Measurements from ENCODE around the gene FLNB.

The FLNB gene

DNA sequence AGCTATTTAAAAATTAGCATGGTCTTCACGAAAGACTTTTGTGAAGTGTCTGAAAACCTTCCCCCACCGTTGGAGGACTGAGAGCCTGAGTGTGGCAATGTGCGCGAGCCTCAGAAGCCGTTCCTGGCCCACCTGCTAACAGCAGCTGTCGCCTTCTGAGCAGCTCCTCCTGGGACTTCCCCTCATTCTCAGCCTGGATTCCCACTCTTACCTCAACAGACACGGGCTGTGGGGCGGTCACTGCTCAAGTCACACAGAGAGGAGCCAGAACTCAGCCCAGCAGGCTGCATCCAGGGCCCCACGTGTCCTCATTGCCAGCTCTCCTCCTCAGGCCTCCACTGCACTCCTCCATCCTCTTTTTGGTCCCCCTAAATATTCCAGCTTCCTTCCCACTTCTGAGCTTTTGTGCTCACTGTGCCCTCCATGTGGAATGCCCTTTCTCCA, 194.7 kb downstream of the FLNB start:
- Mint-ChIP-seq H3K4me3 (no peak overlapping the region), H3K27ac (ENCODE audit: low read depth) (no peak overlapping the region), H3K9me3 (no peaks in the 10 kb centered on the region), H3K36me3 (ENCODE audit: insufficient read depth) (no peaks in the 10 kb centered on the region), H3K27me3 (peaks cover 22% of the 10 kb centered on the region), H3K4me1 (no peaks in the 10 kb centered on the region)
- ATAC-seq (replicated peaks; ENCODE audit: extremely low read depth, poor library complexity, severe bottlenecking) (no peak), DNase-seq (ENCODE audit: low spot score in 2 of 2) (no peak)

DNA sequence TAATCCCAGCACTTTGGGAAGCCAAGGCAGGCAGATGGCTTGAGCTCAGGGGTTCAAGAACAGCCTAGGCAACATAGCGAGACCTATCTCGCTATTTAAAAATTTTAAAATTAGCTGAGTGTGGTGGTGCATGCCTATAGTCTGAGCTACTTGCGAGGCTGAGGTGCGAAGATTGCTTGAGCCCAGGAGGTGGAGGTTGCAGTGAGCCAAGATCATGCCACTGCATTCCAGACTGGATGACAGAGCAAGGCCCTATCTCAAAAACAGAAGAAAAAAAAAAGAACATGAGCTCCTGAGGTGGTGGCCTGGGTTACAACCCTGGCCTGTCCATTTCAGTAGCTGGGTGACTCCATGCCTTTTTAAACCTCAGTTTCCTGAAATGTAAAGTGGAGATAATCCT, 195.3 kb downstream of the FLNB start:
- Mint-ChIP-seq H3K27ac (ENCODE audit: low read depth) (no peak overlapping the region), H3K4me1 (no peaks in the 10 kb centered on the region), H3K9me3 (no peaks in the 10 kb centered on the region), H3K36me3 (ENCODE audit: insufficient read depth) (no peaks in the 10 kb centered on the region), H3K4me3 (no peak overlapping the region), H3K27me3 (peaks cover 26% of the 10 kb centered on the region)
- DNase-seq (ENCODE audit: low spot score in 2 of 2) (no peak), ATAC-seq (replicated peaks; ENCODE audit: extremely low read depth, poor library complexity, severe bottlenecking) (no peak)

DNA sequence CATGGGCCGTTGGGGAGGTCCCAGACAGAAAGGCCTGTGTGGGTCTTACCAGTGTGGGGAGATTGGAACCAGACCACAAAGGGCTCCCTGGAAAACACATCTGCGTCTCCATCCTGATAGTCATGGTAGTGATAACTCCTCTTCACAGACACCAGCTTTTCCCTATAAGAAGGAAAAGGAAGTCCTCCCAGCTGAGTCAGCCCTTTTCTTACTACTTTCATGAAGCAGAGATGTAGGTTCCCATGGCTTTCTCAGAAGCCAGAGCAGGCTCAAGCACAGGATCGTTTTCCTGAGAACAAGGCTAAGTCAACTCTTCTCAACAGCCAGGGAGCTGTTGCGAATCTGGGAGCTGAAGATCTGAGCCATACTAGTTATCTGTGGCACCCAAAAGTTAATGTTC, 196.5 kb downstream of the FLNB start:
- H3K4me3 Mint-ChIP-seq: no peak overlapping the region
- H3K27ac Mint-ChIP-seq (ENCODE audit: low read depth): no peak overlapping the region
- peaks cover 37% of the 10 kb centered on the region for H3K27me3 Mint-ChIP-seq
- H3K36me3 Mint-ChIP-seq (ENCODE audit: insufficient read depth): no peaks in the 10 kb centered on the region
- DNase-seq (ENCODE audit: low spot score in 2 of 2) (no peak), ATAC-seq (replicated peaks; ENCODE audit: extremely low read depth, poor library complexity, severe bottlenecking) (no peak)
- no peaks in the 10 kb centered on the region for H3K4me1 Mint-ChIP-seq
- H3K9me3 Mint-ChIP-seq: no peaks in the 10 kb centered on the region

DNA sequence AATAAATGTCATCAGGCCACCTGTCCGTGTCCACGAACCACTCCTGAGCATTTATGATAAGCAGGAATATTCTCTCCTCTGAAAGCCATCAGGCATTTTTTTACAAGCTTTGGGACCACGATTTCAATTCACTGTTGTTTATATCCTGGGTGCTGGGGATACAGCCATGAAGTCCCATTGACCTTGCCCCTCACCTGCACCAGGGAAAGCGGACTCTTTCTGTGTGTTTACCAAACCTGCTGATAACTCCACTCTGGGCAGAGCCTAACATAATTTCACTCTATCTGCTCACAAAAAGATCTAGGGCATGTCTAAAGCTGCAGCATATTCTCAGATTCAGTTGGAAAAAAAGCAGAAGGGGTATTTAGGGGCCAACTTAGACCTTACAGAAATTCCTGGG, 197.8 kb downstream of the FLNB start:
- H3K27me3 Mint-ChIP-seq: peaks cover 38% of the 10 kb centered on the region
- no peaks in the 10 kb centered on the region for H3K36me3 Mint-ChIP-seq (ENCODE audit: insufficient read depth)
- H3K27ac Mint-ChIP-seq (ENCODE audit: low read depth): no peak overlapping the region

DNA sequence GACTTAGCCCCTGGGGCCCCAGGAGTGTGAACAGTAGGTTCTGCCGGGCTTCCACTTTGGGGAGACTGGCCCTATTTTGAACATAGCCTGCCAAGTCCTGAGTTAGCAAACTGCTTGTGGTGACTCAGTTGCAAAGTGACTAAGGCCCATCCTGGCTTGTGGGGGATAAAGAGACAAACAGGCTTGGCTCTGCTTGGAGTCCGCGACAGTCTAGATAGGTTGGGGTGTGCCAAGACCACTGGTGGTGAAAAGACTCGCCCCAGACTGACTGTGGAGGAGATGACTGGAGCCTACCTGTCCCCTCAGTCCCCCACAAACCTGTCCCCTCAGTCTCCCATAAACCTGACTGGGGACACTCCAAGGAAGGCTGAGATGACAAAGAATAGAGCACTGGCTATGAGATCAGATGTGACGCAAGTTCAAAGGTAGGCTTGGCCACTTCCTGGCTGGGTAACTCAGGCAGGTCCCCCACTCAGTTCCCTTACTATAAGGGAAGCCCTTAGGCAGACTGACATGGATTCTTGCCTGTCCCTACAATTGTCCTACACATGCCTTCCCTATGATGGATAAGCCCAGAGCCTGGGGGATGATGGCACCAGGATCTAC, 198.3 kb downstream of the FLNB start:
- H3K27ac Mint-ChIP-seq (ENCODE audit: low read depth): no peak overlapping the region

More for the DNA sequence above, 197.8 kb downstream of the FLNB start:
- no peaks in the 10 kb centered on the region for H3K4me1 Mint-ChIP-seq
- ATAC-seq (replicated peaks; ENCODE audit: extremely low read depth, poor library complexity, severe bottlenecking) (no peak), DNase-seq (ENCODE audit: low spot score in 2 of 2) (no peak)
- H3K4me3 Mint-ChIP-seq: no peak overlapping the region
- H3K9me3 Mint-ChIP-seq: no peaks in the 10 kb centered on the region

DNA sequence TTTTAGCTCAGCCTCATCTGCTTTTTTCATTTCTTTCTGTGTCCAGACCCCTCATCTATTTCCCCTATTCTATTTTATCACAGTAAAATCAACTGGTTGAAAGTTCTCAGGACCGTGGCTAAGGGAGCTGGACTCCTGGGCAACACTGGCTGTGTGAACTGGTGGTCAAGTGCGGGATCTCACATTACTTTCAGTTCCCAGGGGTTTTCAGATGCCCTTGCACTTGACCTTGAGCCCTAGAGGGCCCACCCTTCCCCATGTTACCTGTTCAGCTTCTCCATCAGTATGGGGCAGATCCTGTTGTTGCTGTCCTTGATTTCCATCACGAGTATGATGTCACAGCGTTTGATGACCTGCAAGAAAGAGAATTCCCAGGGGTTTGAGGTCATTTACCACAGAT, 199.7 kb downstream of the FLNB start:
- H3K27ac Mint-ChIP-seq (ENCODE audit: low read depth): no peak overlapping the region
- no peaks in the 10 kb centered on the region for H3K36me3 Mint-ChIP-seq (ENCODE audit: insufficient read depth)
- H3K9me3 Mint-ChIP-seq: no peaks in the 10 kb centered on the region
- H3K27me3 Mint-ChIP-seq: peaks cover 34% of the 10 kb centered on the region
- ATAC-seq (replicated peaks; ENCODE audit: extremely low read depth, poor library complexity, severe bottlenecking): no peak
- no peak overlapping the region for H3K4me3 Mint-ChIP-seq
- DNase-seq (ENCODE audit: low spot score in 2 of 2): no peak
- H3K4me1 Mint-ChIP-seq: no peaks in the 10 kb centered on the region

More for the DNA sequence above, 198.3 kb downstream of the FLNB start:
- DNase-seq (ENCODE audit: low spot score in 2 of 2) (no peak), ATAC-seq (replicated peaks; ENCODE audit: extremely low read depth, poor library complexity, severe bottlenecking) (no peak)
- H3K27me3 Mint-ChIP-seq: peaks cover 38% of the 10 kb centered on the region
- H3K4me3 Mint-ChIP-seq: no peak overlapping the region
- no peaks in the 10 kb centered on the region for H3K36me3 Mint-ChIP-seq (ENCODE audit: insufficient read depth)
- H3K9me3 Mint-ChIP-seq: no peaks in the 10 kb centered on the region
- no peaks in the 10 kb centered on the region for H3K4me1 Mint-ChIP-seq

DNA sequence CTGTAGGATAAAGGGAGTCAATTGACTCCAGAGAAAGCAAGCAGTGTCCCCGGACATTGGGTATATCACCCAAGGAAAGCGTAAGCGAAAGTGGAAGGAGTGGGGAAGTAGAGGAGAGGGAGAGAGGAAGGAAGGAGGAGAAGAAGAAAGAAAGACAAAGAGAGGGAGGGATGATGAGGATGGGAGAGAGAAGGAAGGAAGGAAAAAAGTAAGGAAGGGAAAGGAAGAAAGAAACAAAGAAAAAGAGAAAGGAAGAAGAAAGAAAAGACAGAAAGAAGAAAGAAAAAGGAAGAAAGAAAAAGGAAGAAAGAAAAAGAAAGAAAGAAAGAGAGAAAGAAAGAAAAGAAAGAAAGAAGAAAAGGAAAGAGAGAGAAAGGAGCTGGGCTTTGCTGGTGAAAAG, 201.7 kb downstream of the FLNB start:
- Mint-ChIP-seq H3K27ac (ENCODE audit: low read depth) (no peak overlapping the region), H3K27me3 (peaks cover 27% of the 10 kb centered on the region), H3K36me3 (ENCODE audit: insufficient read depth) (no peaks in the 10 kb centered on the region), H3K4me3 (no peak overlapping the region), H3K9me3 (no peaks in the 10 kb centered on the region), H3K4me1 (peaks cover 8% of the 10 kb centered on the region)
- DNase-seq (ENCODE audit: low spot score in 2 of 2) (no peak), ATAC-seq (replicated peaks; ENCODE audit: extremely low read depth, poor library complexity, severe bottlenecking) (no peak)

DNA sequence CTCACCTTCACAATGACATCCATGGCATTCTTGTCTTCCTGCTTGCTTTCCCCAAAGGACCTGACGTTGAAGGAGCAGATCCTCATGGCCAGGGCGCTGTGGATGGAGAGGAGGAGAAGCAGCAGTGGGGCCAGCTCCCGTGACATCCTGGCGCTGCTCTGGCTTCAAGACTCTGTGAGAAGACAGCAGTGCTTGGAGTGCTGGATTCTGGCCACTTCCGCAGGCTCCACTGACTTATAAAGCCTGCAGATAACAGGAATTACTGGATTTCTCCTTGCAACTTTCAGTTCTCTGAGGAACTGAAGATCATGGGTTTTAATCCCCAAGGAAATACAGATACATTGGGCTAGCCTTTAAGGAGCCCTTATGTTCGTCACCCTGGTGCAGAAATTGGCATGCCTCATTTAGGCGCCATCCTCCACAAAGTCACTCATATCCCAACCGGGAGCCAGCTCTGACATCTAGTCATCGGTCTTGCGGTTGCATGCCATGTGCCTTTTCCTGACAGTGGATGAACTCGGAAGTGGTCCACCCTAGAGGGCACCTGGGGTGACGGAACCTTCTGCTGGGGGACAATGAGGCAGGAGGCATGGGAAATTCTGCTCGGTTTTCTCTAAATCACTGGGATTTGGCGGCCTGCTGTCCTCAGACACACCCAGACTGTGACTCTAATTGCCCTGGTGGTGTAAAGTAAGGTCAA, 202.7 kb downstream of the FLNB start, which contains the start of gene DNASE1L3:
TSS of gene DNASE1L3 (minus strand) at position 212 of the 700 bp plus-strand sequence. CDS start at position 146, 66 bp downstream.
- DNase-seq (ENCODE audit: low spot score in 2 of 2): no peak
- Mint-ChIP-seq H3K4me1 (peaks cover 13% of the 10 kb centered on the region), H3K27ac (ENCODE audit: low read depth) (no peak within 1 kb of the TSS), H3K9me3 (no peaks in the 10 kb centered on the region), H3K27me3 (peaks cover 27% of the 10 kb centered on the region), H3K4me3 (no peak within 1 kb of the TSS), H3K36me3 (ENCODE audit: insufficient read depth) (no peaks in the 10 kb centered on the region)
- ATAC-seq (replicated peaks; ENCODE audit: extremely low read depth, poor library complexity, severe bottlenecking): no peak

DNA sequence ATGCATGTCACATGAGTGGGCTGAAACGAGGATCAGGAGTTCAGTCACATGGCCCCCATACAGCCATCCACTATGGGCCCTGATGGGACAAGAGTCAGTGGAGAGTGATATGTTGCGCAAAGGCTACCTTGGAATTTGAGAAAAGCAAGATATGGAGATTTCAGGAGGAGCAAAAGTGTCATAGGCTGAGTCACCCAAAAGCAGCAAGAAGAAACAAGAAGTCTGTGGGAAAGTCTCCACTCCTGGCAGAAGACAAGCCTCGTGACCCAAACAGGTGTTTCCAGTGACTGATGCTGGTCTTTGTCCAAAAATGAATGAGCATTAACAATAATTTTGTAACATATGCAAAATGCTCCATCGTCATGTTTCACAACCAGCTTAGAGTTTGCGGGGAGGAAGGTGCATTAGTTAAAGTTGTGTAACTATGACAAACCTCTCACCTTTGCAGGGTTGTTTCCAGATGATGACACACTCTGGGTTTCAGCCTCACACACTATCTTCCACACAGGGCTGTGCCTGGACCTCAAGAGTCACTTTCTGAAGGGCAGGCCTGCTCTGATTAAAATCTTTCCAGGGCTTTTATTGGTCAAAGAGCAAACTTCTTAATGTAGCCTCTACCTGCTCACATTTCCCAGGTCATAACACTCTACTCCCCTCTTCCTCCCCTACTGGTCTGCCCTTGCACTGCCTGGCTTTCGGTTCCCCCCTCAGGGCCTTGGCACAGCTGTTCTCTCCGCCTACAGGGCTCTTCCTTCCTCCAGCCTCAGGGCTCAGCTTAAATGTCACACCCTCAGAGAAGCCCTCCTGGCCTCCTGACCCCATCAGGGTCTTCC, 206.5 kb downstream of the FLNB start:
- no peaks in the 10 kb centered on the region for H3K9me3 Mint-ChIP-seq
- peaks cover 1% of the 10 kb centered on the region for H3K27me3 Mint-ChIP-seq
- no peak for DNase-seq (ENCODE audit: low spot score in 2 of 2)
- H3K27ac Mint-ChIP-seq (ENCODE audit: low read depth): peak overlapping the region; percentile 88
- H3K4me1 Mint-ChIP-seq: peaks cover 23% of the 10 kb centered on the region
- H3K4me3 Mint-ChIP-seq: peak overlapping the region; percentile 19
- H3K36me3 Mint-ChIP-seq (ENCODE audit: insufficient read depth): peaks cover 3% of the 10 kb centered on the region
- peak; percentile 70 for ATAC-seq (replicated peaks; ENCODE audit: extremely low read depth, poor library complexity, severe bottlenecking)

DNA sequence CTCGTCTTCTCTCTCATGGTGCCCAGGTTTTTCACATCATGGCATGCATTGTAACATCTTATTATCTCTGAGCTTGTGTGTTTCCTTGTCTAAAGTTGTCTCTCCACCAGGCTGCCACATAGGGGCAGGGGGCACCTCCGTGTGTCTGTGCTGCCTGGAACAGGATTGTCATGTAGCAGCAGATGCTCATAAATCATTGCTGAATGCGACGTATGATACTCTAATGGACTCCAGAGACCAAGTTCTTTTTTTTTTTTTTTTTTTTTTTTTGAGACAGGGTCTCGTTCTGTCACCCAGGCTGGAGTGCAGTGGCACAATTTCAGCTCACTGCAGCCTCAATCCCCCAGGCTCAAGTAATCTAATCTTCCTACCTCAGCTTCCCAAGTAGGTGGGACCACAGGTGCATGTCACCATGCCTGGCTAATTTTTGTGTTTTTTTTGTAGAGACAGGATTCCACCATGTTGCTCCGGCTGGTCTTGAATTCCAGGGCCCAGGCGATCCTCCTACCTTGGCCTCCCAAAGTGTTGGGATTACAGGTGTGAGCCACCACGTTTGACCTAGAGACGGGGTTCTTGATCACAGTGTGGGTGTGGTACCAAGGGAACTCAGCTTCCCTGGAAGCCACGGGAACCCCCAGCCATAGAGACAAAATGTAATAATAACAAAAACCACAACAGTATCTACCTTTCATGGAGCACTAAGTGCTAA, 207.2 kb downstream of the FLNB start:
- no peak for ATAC-seq (replicated peaks; ENCODE audit: extremely low read depth, poor library complexity, severe bottlenecking)
- Mint-ChIP-seq H3K4me1 (peaks cover 23% of the 10 kb centered on the region), H3K27ac (ENCODE audit: low read depth) (peak overlapping the region; percentile 88), H3K27me3 (no peaks in the 10 kb centered on the region), H3K4me3 (peak overlapping the region; percentile 19), H3K36me3 (ENCODE audit: insufficient read depth) (peaks cover 3% of the 10 kb centered on the region), H3K9me3 (no peaks in the 10 kb centered on the region)
- DNase-seq (ENCODE audit: low spot score in 2 of 2): no peak

DNA sequence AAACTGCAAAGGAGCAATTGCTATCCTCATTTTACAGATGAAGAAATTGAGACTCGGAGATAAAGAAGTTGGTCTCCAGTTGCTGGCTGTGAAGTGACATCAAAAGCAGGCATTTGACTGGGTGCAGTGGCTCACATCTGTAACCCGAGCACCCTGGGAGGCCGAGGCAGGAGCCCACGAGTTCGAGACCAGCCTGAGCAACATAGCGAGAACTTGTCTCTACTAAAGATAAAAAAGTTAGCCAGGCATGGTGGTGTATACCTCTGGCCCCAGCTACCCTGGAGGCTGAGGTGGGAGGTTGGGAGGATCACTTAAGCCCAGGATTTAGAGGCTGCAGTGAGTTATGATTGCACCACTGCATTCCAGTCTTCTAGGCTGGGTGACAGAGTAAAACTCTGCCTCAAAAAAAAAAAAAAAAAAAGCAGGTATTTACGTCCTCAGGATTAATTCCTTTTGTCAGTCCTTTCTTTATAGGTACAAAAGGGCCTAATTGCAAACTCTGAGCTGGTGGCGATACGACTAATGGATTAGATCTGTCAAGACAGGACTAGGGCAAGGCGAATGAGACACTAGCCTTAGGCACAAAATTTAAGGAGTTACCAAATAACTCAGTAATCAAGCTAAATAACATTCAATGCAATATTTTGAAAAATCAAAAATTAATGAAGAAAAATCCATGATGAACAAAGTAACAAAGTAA, 208.4 kb downstream of the FLNB start:
- no peak overlapping the region for H3K27ac Mint-ChIP-seq (ENCODE audit: low read depth)
- H3K27me3 Mint-ChIP-seq: no peaks in the 10 kb centered on the region
- no peaks in the 10 kb centered on the region for H3K9me3 Mint-ChIP-seq
- no peak overlapping the region for H3K4me3 Mint-ChIP-seq
- DNase-seq (ENCODE audit: low spot score in 2 of 2): no peak
- peaks cover 4% of the 10 kb centered on the region for H3K36me3 Mint-ChIP-seq (ENCODE audit: insufficient read depth)
- peaks cover 27% of the 10 kb centered on the region for H3K4me1 Mint-ChIP-seq
- no peak for ATAC-seq (replicated peaks; ENCODE audit: extremely low read depth, poor library complexity, severe bottlenecking)

Data from central memory CD8-positive, alpha-beta T cell (primary cell).